ENCODE data around the gene PUM2. TPM values are rescaled to one million over a fixed set of nuclear protein-coding genes. Genes with fewer than 3 reads are reported as not detected.
"Not testable (repeated sequence)": the region's sequence is repeated elsewhere in the genome, so short reads cannot be mapped to it uniquely, and the experiment has no call there.

Gene PUM2
- polyA plus RNA-seq, 1 of the 3 experiments (the other 2 are of a cell fraction) = 19.7 TPM

GRCh38 chr2:20241973-20242726, 108.5 kb downstream of the PUM2 start:
- no peak overlapping the region for H3K4me3 ChIP-seq (ENCODE audit: low read depth in 2 of 2, low read length in 1 of 2)
- H3K4me2 ChIP-seq = no peak overlapping the region
- no peaks in the 10 kb centered on the region for H3K79me2 ChIP-seq (ENCODE audit: insufficient read depth)
- no peaks in the 10 kb centered on the region for H4K20me1 ChIP-seq (ENCODE audit: insufficient read depth)
- peaks cover 8% of the 10 kb centered on the region for H3F3A ChIP-seq (replicated peaks; ENCODE audit: insufficient read depth)
- 91% methylated on average over 39 of the region's 43 CpGs for WGBS (ENCODE audit: low lambda C conversion rate)
- no peaks in the 10 kb centered on the region for H3K9me3 ChIP-seq
- H3K9ac ChIP-seq = no peak overlapping the region
- CTCF ChIA-PET = interaction anchor here (1.0 to 2.1 kb wide), 7 partner anchors 11 to 102 kb away, joined by 3 to 10 read pairs (median 4); partner anchors contain the start of gene SDC1
- no peak overlapping the region for H3K27ac ChIP-seq (ENCODE audit: low read depth in 2 of 2, low read length in 1 of 2)
- no peaks in the 10 kb centered on the region for H3K9me2 ChIP-seq
- H3K27me3 ChIP-seq (ENCODE audit: insufficient read depth) = no peaks in the 10 kb centered on the region
- no peaks in the 10 kb centered on the region for H3K4me1 ChIP-seq (ENCODE audit: control insufficient read depth in 1 of 2, insufficient read depth in 2 of 2, low read depth in 1 of 2, low read length in 1 of 2)
- H3K36me3 ChIP-seq (replicated peaks in 1 of 2; ENCODE audit: control insufficient read depth in 1 of 2, insufficient read depth in 2 of 2, low read length in 1 of 2) = peaks cover 3 to 4% of the 10 kb centered on the region in 2 experiments
- POLR2A ChIA-PET = no interaction called here
- TF ChIP-seq SIN3A (IDR thresholded peaks at IDR 0.05; ENCODE audit: borderline replicate concordance, low read depth, low read length) = no peak
- TF ChIP-seq CTCF (IDR thresholded peaks at IDR 0.05) = peak; percentile 34; the same call in 1 of the 2 replicates
- peak; percentile 72 for DNase-seq
- no peak overlapping the region for H2AFZ ChIP-seq (ENCODE audit: low read depth)

- 94% methylated on average over 6 of the region's 6 CpGs for WGBS (ENCODE audit: low lambda C conversion rate)
- H3K4me1 ChIP-seq (ENCODE audit: control insufficient read depth in 1 of 2, insufficient read depth in 2 of 2, low read depth in 1 of 2, low read length in 1 of 2); H3K4me2 ChIP-seq; H3F3A ChIP-seq (replicated peaks; ENCODE audit: insufficient read depth); H3K4me3 ChIP-seq (ENCODE audit: low read depth in 2 of 2, low read length in 1 of 2); POLR2A ChIA-PET; H3K9ac ChIP-seq; H3K36me3 ChIP-seq (replicated peaks in 1 of 2; ENCODE audit: control insufficient read depth in 1 of 2, insufficient read depth in 2 of 2, low read length in 1 of 2); DNase-seq; H3K9me3 ChIP-seq; H3K9me2 ChIP-seq; H3K27me3 ChIP-seq (ENCODE audit: insufficient read depth); H3K79me2 ChIP-seq (ENCODE audit: insufficient read depth); H2AFZ ChIP-seq (ENCODE audit: low read depth); H4K20me1 ChIP-seq (ENCODE audit: insufficient read depth); H3K27ac ChIP-seq (ENCODE audit: low read depth in 2 of 2, low read length in 1 of 2): not testable (repeated sequence)
- CTCF ChIA-PET = interaction anchor here (0.9 to 2.0 kb wide), 3 partner anchors 15 to 51 kb away, joined by 3 to 8 read pairs (median 6); partner anchors contain the start of gene SDC1
Measured at GRCh38 chr2:20240291-20240690, 110.4 kb downstream of the PUM2 start.

- H3K4me2 ChIP-seq = no peak overlapping the region
- TF ChIP-seq GATA2 (CRISPR knock-in tag; IDR thresholded peaks at IDR 0.05) (no peak), USF1 (IDR thresholded peaks at IDR 0.05; ENCODE audit: borderline replicate concordance, low read depth) (no peak), SIN3A (IDR thresholded peaks at IDR 0.05; ENCODE audit: borderline replicate concordance, low read depth, low read length) (no peak), NRF1 (IDR thresholded peaks at IDR 0.05; ENCODE audit: low read depth, low read length) (no peak), MXI1 (IDR thresholded peaks at IDR 0.05; ENCODE audit: low read depth, low read length) (no peak), TEAD4 (IDR thresholded peaks at IDR 0.05; ENCODE audit: borderline replicate concordance, insufficient read depth) (no peak), GABPA (IDR thresholded peaks at IDR 0.05; ENCODE audit: low read depth) (no peak), TCF12 (IDR thresholded peaks at IDR 0.05) (no peak), CTCF (IDR thresholded peaks at IDR 0.05) (no peak), PBX3 (IDR thresholded peaks at IDR 0.05) (no peak)
Measured at GRCh38 chr2:20236496-20236895, 114.1 kb downstream of the PUM2 start.

More at GRCh38 chr2:20236496-20236895, 114.1 kb downstream of the PUM2 start:
- DNase-seq = no peak
- no peaks in the 10 kb centered on the region; a peak in 2 of 4 replicates for H3K4me1 ChIP-seq (ENCODE audit: control insufficient read depth in 1 of 2, insufficient read depth in 2 of 2, low read depth in 1 of 2, low read length in 1 of 2)
- H3K9me3 ChIP-seq = no peaks in the 10 kb centered on the region
- no peak overlapping the region for H2AFZ ChIP-seq (ENCODE audit: low read depth)
- no peaks in the 10 kb centered on the region for H4K20me1 ChIP-seq (ENCODE audit: insufficient read depth)
- 77% methylated on average over 5 of the region's 5 CpGs for WGBS (ENCODE audit: low lambda C conversion rate)
- ChIA-PET POLR2A (no interaction called here), CTCF (interaction anchor here (0.5 to 1.9 kb wide), 3 partner anchors 10 to 138 kb away, joined by 3 to 8 read pairs (median 3); no protein-coding TSS in a partner anchor)
- H3K36me3 ChIP-seq (replicated peaks in 1 of 2; ENCODE audit: control insufficient read depth in 1 of 2, insufficient read depth in 2 of 2, low read length in 1 of 2) = no peaks in the 10 kb centered on the region
- H3K9ac ChIP-seq = no peak overlapping the region
- no peak overlapping the region for H3K27ac ChIP-seq (ENCODE audit: low read depth in 2 of 2, low read length in 1 of 2)
- no peaks in the 10 kb centered on the region for H3K79me2 ChIP-seq (ENCODE audit: insufficient read depth)
- no peaks in the 10 kb centered on the region for H3K27me3 ChIP-seq (ENCODE audit: insufficient read depth)
- no peaks in the 10 kb centered on the region for H3F3A ChIP-seq (replicated peaks; ENCODE audit: insufficient read depth)
- no peaks in the 10 kb centered on the region for H3K9me2 ChIP-seq
- H3K4me3 ChIP-seq (ENCODE audit: low read depth in 2 of 2, low read length in 1 of 2) = no peak overlapping the region

Data from SK-N-SH (cell line).